ENCODE data around the gene OR6K2. TPM values are rescaled to one million over a fixed set of nuclear protein-coding genes. Genes with fewer than 3 reads are reported as not detected.

OR6K2 gene
- total RNA-seq, 4 donors from 2014 or later: not detected

DNA sequence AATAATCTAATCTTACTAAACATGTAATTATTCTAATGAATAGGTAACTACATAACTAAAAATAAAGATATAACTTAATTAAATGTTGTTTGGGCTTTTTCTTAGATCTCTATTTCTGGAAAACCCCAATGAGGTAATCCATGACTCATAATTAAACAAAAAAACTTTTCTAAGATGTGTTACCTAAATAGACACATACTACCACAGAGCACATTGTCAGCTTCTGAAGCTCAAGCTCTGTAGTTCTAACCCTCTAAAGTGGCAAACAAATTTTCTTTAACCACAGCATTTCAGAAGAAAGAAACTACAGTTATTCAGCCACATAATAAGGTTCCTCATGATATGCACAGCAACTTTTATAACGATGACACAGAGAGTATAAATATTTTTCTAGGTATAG lies 15.9 kb upstream of the OR6K2 start:
- H3K27ac ChIP-seq: no peak overlapping the region
- DNase-seq: no peak
- TF ChIP-seq, protein P1, sequence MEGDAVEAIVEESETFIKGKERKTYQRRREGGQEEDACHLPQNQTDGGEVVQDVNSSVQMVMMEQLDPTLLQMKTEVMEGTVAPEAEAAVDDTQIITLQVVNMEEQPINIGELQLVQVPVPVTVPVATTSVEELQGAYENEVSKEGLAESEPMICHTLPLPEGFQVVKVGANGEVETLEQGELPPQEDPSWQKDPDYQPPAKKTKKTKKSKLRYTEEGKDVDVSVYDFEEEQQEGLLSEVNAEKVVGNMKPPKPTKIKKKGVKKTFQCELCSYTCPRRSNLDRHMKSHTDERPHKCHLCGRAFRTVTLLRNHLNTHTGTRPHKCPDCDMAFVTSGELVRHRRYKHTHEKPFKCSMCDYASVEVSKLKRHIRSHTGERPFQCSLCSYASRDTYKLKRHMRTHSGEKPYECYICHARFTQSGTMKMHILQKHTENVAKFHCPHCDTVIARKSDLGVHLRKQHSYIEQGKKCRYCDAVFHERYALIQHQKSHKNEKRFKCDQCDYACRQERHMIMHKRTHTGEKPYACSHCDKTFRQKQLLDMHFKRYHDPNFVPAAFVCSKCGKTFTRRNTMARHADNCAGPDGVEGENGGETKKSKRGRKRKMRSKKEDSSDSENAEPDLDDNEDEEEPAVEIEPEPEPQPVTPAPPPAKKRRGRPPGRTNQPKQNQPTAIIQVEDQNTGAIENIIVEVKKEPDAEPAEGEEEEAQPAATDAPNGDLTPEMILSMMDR (IDR thresholded peaks at IDR 0.05 in 4 of 5, conservative IDR thresholded peaks at IDR 0.05 in 1 of 5): no peak
- no peak for TF ChIP-seq POLR2A (IDR thresholded peaks at IDR 0.05)
- H3K4me1 ChIP-seq: no peaks in the 10 kb centered on the region
- H3K36me3 ChIP-seq: no peaks in the 10 kb centered on the region
- no peaks in the 10 kb centered on the region for H3K9me3 ChIP-seq
- no peak for ATAC-seq
- H3K27me3 ChIP-seq: no peaks in the 10 kb centered on the region
- no peak overlapping the region for H3K4me3 ChIP-seq
- in situ Hi-C loops (cut with MboI; ENCODE audit: low sequenced_read_pairs in 4 of 4): no loop called here
- intact Hi-C loops (cut with DNase I; ENCODE audit: low total_unique reads): no loop called here

DNA sequence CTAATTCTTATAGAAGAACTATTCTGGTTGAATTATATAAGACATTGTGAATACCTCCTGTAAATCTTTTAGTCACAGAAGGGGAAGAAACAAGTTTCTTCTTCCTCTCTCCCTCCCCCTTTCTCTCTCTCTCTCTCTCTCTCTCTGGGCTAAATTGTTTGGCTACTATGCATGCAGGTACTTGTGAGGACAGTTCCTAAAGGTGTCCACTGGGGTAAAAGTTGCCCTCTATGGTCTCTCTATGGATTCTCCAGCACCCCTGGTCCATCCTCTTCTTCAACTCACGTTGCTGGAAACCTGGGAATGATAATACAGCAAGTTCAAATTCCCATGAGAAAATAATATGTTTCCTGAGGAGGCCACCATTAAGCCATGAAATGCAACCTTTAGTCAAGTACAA lies 14.3 kb upstream of the OR6K2 start:
- H3K27me3 ChIP-seq: no peaks in the 10 kb centered on the region
- no peaks in the 10 kb centered on the region for H3K4me1 ChIP-seq
- in situ Hi-C loops (cut with MboI; ENCODE audit: low sequenced_read_pairs in 4 of 4) (no loop called here), intact Hi-C loops (cut with DNase I; ENCODE audit: low total_unique reads) (no loop called here)
- no peak overlapping the region for H3K4me3 ChIP-seq
- TF ChIP-seq, protein P1 (IDR thresholded peaks at IDR 0.05 in 4 of 5, conservative IDR thresholded peaks at IDR 0.05 in 1 of 5): no peak
- TF ChIP-seq POLR2A (IDR thresholded peaks at IDR 0.05): no peak
- no peak for ATAC-seq
- no peaks in the 10 kb centered on the region for H3K9me3 ChIP-seq
- H3K27ac ChIP-seq: no peak overlapping the region
- H3K36me3 ChIP-seq: no peaks in the 10 kb centered on the region
- no peak for DNase-seq

DNA sequence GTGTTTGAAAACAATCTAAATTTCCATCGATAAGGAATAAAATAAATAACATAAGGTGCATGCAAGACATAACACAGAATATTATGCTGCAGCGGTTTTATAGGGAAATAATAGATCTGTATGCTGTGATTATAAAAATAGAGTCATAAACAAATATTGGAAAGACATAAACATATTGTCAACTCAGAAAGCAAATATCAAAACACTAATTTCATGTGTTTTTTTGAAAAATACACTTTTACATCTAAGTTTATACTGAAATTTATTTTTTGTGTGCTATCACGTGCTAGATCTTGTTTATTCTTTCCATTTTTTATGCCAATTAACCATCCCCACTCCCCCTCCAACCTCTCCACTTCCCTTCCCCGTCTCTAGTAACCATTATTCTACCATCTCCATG lies 10.6 kb upstream of the OR6K2 start:
- intact Hi-C loops (cut with DNase I; ENCODE audit: low total_unique reads): no loop called here
- in situ Hi-C loops (cut with MboI; ENCODE audit: low sequenced_read_pairs in 4 of 4): no loop called here
- Histone ChIP-seq H3K4me1 (no peaks in the 10 kb centered on the region), H3K27me3 (no peaks in the 10 kb centered on the region), H3K9me3 (no peaks in the 10 kb centered on the region), H3K4me3 (no peak overlapping the region), H3K27ac (no peak overlapping the region), H3K36me3 (no peaks in the 10 kb centered on the region)
- no peak for TF ChIP-seq POLR2A (IDR thresholded peaks at IDR 0.05)
- TF ChIP-seq, protein P1 (IDR thresholded peaks at IDR 0.05 in 4 of 5, conservative IDR thresholded peaks at IDR 0.05 in 1 of 5): no peak
- DNase-seq (no peak), ATAC-seq (no peak)

DNA sequence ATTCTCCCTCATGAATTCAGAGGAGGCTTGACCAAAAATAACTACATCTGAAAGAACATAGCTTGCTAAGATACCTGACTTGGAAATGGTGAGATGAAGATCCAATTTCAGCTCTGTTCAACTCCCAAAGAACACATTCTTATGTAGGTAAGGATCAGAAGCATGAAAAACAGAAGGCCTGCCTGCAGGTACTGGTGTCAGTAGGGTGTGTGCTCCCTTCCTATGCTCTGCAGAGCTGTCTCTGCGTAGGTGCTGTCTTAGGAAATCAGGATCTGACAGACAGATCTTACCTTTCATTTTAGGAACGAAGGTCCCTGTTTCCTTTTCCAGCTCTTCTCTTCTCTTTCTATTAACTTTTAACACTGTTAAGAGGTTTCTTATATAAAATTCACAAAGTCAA lies 5.6 kb upstream of the OR6K2 start:
- intact Hi-C loops (cut with DNase I; ENCODE audit: low total_unique reads) (no loop called here), in situ Hi-C loops (cut with MboI; ENCODE audit: low sequenced_read_pairs in 4 of 4) (no loop called here)
- no peaks in the 10 kb centered on the region for H3K36me3 ChIP-seq
- ATAC-seq: no peak
- H3K27ac ChIP-seq: no peak overlapping the region
- no peak for DNase-seq
- H3K4me1 ChIP-seq: no peaks in the 10 kb centered on the region
- no peaks in the 10 kb centered on the region for H3K27me3 ChIP-seq
- H3K4me3 ChIP-seq: no peak overlapping the region
- no peaks in the 10 kb centered on the region for H3K9me3 ChIP-seq
- no peak for TF ChIP-seq POLR2A (IDR thresholded peaks at IDR 0.05)
- TF ChIP-seq, protein P1 (IDR thresholded peaks at IDR 0.05 in 4 of 5, conservative IDR thresholded peaks at IDR 0.05 in 1 of 5): no peak

DNA sequence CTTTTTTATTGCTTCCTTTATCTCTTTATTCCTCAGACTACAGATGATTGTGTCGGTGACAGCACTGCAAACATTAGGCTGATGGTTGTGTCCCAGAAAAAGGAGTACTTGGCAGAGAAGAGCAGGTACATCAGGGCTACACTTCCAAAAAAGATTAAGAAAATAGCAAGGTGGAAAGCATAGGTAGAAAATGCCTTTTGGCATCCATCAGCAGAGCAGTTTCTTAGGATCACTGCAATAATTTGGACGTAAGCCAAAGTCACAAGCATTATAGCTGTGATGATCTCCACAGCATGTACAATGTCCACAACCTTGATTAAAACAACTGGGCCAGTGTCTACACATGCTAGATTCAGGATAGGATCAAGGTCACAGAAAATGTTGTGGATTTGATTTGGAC lies 5.9 kb downstream of the OR6K2 start:
- Histone ChIP-seq H3K9me3 (no peaks in the 10 kb centered on the region), H3K4me3 (no peak overlapping the region), H3K4me1 (no peaks in the 10 kb centered on the region), H3K27ac (no peak overlapping the region), H3K36me3 (no peaks in the 10 kb centered on the region), H3K27me3 (no peaks in the 10 kb centered on the region)
- ATAC-seq: no peak
- no peak for TF ChIP-seq POLR2A (IDR thresholded peaks at IDR 0.05)
- TF ChIP-seq, protein P1 (IDR thresholded peaks at IDR 0.05 in 4 of 5, conservative IDR thresholded peaks at IDR 0.05 in 1 of 5): no peak
- DNase-seq: no peak
- in situ Hi-C loops (cut with MboI; ENCODE audit: low sequenced_read_pairs in 4 of 4): no loop called here
- intact Hi-C loops (cut with DNase I; ENCODE audit: low total_unique reads): no loop called here

All from gastrocnemius medialis (tissue), 4 donors.